Immature natural killer cell (primary cell): Measurements from ENCODE around the gene CHCHD1. TPM values are rescaled to one million over a fixed set of nuclear protein-coding genes. Genes with fewer than 3 reads are reported as not detected.
"Not testable (repeated sequence)": the region's sequence is repeated elsewhere in the genome, so short reads cannot be mapped to it uniquely, and the experiment has no call there.

Source experiments
- DNase-seq, 3 donors: peaks; one replicate each; pipeline ENCODE4 v3.0.0; 2022; ENCODE audit warnings: mixed read lengths in 1 of 3
- H3K27ac Mint-ChIP-seq, 6 donors: one replicate each; pipeline ENCODE4 v1.8.0; 2020; ENCODE audit warnings: mixed read lengths in 6 of 6, mild to moderate bottlenecking in 5 of 6, inconsistent platforms in 4 of 6, moderate library complexity in 3 of 6
- H3K27me3 Mint-ChIP-seq, 3 donors: one replicate each; pipeline ENCODE4 v1.8.0; 2020 to 2021; ENCODE audit warnings: low read depth in 3 of 3, mild to moderate bottlenecking in 3 of 3, mixed read lengths in 3 of 3, moderate library complexity in 3 of 3, inconsistent platforms in 1 of 3
- H3K36me3 Mint-ChIP-seq, 3 donors: one replicate each; pipeline ENCODE4 v1.8.0; 2020; ENCODE audit warnings: mixed read lengths in 3 of 3, inconsistent platforms in 2 of 3, mild to moderate bottlenecking in 2 of 3
- H3K4me1 Mint-ChIP-seq, 2 donors: one replicate each; pipeline ENCODE4 v1.8.0; 2020; ENCODE audit warnings: inconsistent platforms in 2 of 2, mild to moderate bottlenecking in 2 of 2, mixed read lengths in 2 of 2, moderate library complexity in 1 of 2
- H3K4me3 Mint-ChIP-seq, 5 donors: one replicate each; pipeline ENCODE4 v1.8.0; 2020; ENCODE audit warnings: mild to moderate bottlenecking in 5 of 5, mixed read lengths in 5 of 5, inconsistent platforms in 3 of 5, moderate library complexity in 3 of 5
- H3K9me3 Mint-ChIP-seq, 6 donors: one replicate each; pipeline ENCODE4 v1.8.0; 2020; ENCODE audit warnings: mild to moderate bottlenecking in 6 of 6, mixed read lengths in 6 of 6, inconsistent platforms in 4 of 6, moderate library complexity in 3 of 6
- polyA plus RNA-seq, 3 donors: library from polyadenylated mRNA; unstranded; fragments of 300-500 nt; fragmentation: Illumina TruSeq; gene quantifications; one replicate each; pipeline ENCODE4 v1.2.3, GENCODE V29; 2021

CHCHD1 gene
- polyA plus RNA-seq, 3 donors from 2014 or later, result 24.8 to 46.9 (median 42.7) TPM

DNA sequence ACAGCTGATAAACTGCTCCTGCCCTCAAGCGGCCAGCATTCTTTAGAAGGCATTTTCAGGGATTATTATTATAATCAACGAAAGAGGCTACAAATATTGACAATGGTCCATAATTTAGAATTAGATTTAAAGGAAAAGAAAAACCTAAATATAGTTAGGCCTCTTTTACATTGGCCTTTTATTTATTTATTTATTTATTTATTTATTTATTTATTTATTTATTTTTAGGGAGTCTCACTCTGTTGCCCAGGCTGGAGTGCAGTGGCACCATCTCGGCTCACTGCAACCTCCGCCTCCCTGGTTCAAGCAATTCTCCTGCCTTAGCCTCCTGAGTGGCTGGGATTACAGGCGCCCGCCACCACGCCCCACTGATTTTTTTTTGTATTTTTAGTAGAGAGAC lies 47.2 kb downstream of the CHCHD1 start:
- not testable (repeated sequence) for H3K36me3 Mint-ChIP-seq

More for the DNA sequence above, 47.2 kb downstream of the CHCHD1 start:
- H3K4me1 Mint-ChIP-seq, H3K27me3 Mint-ChIP-seq, H3K4me3 Mint-ChIP-seq, H3K9me3 Mint-ChIP-seq, DNase-seq, H3K27ac Mint-ChIP-seq: not testable (repeated sequence)

Other genes with a start within 250 kb of the CHCHD1 start
- gene USP54, start 190.7 kb upstream of the CHCHD1 start, polyA plus RNA-seq, result 1 to 10 TPM in 1 of 3 donors, under 1 TPM in 1, not detected in 1; 0.48 to 1.6 TPM
- gene MYOZ1, start 140.6 kb upstream of the CHCHD1 start, polyA plus RNA-seq, result not detected
- not detected for gene SYNPO2L, start 126.0 kb upstream of the CHCHD1 start, polyA plus RNA-seq
- under 1 TPM in 1 of 3 donors, not detected in 2; 0.37 TPM for gene AGAP5, start 83.9 kb upstream of the CHCHD1 start, polyA plus RNA-seq
- 10 to 100 TPM; 15.5 to 77.7 (median 21.3) TPM for gene SEC24C, start 37.7 kb upstream of the CHCHD1 start, polyA plus RNA-seq
- 10 to 100 TPM in 2 of 3 donors, 1 to 10 TPM in 1; 7.3 to 44.7 (median 14.8) TPM for gene ZSWIM8, start 3.6 kb downstream of the CHCHD1 start, polyA plus RNA-seq
- 10 to 100 TPM; 10.6 to 29.9 (median 10.7) TPM for gene NDST2, start 29.6 kb downstream of the CHCHD1 start, polyA plus RNA-seq
- gene CAMK2G, start 92.5 kb downstream of the CHCHD1 start, polyA plus RNA-seq, result 1 to 10 TPM; 4.8 to 5.8 (median 5.0) TPM
- gene PLAU, start 129.1 kb downstream of the CHCHD1 start, polyA plus RNA-seq, result under 1 TPM in 1 of 3 donors, not detected in 2; 0.08 TPM
- 10 to 100 TPM; 38.6 to 95.0 (median 55.9) TPM for gene VCL, start 216.1 kb downstream of the CHCHD1 start, polyA plus RNA-seq